Lower leg skin (tissue), 3 donors: ENCODE results near the gene PLD5.

Source experiments
- POLR2A ChIP-seq, 2 donors: fragments of 450-650 bp; IDR thresholded peaks; one replicate each; pipeline ENCODE4 v1.6.1; 2016 to 2017; ENCODE audit warnings: antibody characterized with exemption in 2 of 2, mild to moderate bottlenecking in 1 of 2, moderate library complexity in 1 of 2
- TF ChIP-seq, protein P1 (sequence below), 3 donors: fragments of 450-650 bp; IDR thresholded peaks; one replicate each; pipeline ENCODE4 v1.5.1; 2016; ENCODE audit warnings: antibody characterized with exemption in 3 of 3, mild to moderate bottlenecking in 3 of 3, moderate library complexity in 2 of 3

DNA sequence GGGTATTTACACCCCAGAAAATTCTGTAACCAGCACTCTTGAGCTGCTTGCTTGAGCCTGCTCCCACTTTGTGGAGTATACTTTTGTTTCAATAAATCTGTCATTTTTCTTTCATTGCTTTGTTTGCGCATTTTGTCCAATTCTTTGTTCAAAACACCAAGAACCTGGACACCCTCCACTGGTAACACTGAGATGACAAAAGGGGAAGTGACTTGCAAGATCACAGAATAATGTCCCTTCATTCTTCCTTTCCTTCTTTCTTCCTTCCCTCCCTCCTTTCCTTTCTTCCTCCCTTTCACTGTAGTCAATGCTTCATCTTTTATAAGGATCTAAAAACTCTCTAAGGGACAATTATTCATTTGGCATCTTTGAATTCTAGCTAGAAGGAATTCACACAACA is 391.1 kb downstream of the PLD5 start:
- TF ChIP-seq, protein P1, sequence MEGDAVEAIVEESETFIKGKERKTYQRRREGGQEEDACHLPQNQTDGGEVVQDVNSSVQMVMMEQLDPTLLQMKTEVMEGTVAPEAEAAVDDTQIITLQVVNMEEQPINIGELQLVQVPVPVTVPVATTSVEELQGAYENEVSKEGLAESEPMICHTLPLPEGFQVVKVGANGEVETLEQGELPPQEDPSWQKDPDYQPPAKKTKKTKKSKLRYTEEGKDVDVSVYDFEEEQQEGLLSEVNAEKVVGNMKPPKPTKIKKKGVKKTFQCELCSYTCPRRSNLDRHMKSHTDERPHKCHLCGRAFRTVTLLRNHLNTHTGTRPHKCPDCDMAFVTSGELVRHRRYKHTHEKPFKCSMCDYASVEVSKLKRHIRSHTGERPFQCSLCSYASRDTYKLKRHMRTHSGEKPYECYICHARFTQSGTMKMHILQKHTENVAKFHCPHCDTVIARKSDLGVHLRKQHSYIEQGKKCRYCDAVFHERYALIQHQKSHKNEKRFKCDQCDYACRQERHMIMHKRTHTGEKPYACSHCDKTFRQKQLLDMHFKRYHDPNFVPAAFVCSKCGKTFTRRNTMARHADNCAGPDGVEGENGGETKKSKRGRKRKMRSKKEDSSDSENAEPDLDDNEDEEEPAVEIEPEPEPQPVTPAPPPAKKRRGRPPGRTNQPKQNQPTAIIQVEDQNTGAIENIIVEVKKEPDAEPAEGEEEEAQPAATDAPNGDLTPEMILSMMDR (IDR thresholded peaks at IDR 0.05), result no peak
- no peak for TF ChIP-seq POLR2A (IDR thresholded peaks at IDR 0.05)
